SIG-M5 treated with dmso at 0.1 percent for 504 hours (cell line): ENCODE measurements around the gene CYSTM1.
"Not testable (repeated sequence)": the region's sequence is repeated elsewhere in the genome, so short reads cannot be mapped to it uniquely, and the experiment has no call there.

ENCODE experiments used
- DNase-seq: peaks from one replicate; lab custom pipeline; 2025; ENCODE audit not compliant: unreplicated experiment; lab: John Stamatoyannopoulos, UW

Gene CYSTM1

DNA sequence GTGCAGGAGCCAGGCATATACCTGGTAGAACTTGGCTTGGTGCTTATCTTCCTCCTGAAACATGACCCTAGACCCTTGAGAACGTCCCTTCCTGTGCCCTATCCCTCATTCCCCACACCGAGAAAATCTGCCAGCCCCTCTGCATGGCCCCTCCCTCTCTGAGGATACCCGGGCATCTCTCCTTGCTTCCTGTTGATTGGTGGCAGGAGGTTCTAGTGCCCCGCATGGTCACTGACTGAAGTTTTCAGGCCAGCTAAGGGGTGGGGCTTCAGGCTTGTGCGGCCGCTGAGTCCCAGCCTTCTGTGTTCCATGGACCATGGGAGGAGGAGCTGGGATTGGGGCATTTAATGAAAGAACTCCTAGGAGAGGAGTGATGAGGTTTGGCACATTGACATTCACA lies 26.5 kb upstream of the CYSTM1 start:
- DNase-seq: no peak

DNA sequence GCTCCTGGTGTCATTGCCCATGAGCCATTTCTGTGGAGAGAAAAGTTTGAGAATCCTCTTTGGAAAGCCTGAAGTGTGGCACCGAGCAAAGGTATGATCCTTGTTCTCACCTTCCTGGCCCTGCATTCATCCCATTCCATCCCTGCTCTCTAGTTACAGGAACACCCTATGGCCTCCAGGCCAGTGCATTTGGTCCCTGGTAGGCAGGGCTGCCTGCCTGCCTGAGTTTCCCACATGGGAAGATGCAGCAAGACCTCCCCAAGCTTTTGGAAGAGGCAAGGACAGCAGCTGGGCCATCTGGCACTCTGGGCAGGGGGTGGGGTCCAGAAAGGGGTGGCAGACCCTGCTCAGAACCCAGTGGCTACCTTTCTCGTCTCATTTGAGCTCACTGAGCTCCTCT lies 24.8 kb upstream of the CYSTM1 start:
- no peak for DNase-seq

DNA sequence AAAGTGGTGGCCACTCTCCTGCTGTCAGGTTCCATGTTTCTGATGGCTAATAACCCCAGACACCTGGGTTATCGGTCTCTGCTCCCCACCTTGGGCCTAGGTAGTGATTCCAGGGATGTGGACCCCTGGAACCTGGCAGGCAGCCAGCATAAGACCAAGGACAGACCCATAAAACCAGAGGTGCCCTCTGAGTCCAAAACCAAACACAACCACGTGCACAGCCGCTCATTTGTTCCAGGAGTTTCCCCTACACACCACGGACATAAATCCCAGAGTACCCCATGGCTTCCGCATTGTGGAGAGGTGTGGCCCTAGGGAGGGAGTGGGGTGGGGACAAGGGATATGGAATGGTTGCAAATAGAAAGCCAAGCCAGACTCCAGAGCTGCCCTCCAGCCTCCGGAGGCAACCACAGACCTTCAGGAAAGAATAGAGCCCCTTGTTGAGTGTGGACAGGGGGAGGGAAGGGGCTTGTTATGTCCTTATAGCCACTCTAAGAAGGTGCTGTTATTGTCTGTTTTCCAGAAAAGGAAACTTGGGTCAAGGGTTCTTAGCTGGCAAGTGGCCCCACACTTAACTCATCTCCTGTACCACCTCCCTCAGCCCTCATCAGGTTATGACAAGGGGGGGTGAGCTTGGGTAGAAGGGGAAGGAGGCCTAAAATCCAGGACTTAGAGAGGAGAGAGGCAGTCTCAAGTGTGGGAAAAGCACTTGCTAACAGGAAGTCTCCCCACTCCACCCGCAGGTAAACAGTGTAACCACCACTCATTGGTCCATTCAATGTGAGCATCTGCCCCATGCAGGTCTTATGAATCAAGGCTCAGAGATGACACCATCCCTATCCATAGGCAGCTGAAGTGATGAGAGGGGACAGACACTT lies 23.6 kb upstream of the CYSTM1 start:
- DNase-seq: no peak

DNA sequence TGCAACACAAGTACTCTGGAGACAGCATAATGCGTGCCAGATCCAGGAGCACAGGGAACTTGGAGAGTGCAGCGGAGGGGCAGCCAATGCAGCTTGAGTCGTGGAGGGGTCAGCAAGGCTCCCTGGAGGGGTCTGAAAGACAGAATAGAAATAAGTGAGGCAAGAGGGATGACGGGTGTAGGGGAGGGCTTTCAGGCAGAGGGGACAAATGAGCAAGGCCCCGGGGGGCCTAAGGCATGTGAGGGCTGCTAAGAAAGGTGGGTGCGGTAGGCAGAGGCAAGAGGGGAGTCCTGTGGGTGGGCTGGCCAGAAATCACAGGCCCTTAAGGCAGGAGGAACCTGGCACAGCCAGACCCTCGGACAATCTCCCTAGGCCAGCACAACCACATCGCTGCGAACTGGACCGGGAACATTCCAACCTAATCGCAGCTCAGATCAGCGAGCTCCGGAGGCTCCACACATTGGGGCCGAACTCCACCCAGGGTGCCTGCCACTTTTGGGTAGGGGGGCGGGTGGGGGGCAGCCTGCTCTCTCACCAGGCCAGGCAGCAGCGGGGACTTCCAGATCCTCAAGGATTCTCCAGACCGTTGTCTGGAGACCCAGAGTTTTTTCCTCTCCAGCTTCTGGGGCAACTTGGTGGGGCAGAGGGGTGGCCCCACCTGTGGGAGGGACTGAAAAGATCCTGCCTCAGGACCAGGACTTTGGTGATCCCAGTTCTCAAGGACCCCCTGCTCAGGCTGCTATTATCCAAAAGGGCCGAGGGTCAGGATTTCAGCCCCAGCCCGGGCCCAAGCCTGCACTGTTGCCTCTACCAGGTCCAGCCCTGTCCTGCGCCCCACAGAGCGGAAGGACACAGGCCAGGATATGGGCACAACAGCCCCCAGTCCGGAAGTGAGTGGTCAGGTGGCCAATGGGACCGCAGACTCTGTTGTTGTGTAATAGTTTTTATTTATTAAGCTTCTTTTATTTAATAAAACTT lies 22.7 kb upstream of the CYSTM1 start:
- DNase-seq: no peak

DNA sequence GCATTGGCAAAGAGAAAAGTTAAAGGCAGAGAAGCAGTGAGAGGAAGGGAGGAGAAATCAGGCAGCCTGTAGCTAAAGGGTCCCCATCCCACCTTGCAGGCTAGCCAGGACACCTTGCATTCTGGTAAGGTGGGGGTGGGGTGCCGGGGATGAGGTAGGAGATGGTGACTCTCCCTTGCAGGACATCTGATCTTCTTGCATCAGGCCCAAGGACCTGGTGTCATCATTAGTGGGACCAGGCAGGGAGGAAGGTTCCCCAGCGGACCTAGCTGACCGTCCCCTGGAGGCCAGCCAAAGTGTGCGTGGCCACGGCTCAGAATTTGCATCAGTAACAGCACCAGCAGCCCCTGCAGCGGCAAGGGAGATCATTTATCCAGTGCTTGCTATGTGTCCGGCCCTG lies 21.7 kb upstream of the CYSTM1 start:
- DNase-seq: no peak

DNA sequence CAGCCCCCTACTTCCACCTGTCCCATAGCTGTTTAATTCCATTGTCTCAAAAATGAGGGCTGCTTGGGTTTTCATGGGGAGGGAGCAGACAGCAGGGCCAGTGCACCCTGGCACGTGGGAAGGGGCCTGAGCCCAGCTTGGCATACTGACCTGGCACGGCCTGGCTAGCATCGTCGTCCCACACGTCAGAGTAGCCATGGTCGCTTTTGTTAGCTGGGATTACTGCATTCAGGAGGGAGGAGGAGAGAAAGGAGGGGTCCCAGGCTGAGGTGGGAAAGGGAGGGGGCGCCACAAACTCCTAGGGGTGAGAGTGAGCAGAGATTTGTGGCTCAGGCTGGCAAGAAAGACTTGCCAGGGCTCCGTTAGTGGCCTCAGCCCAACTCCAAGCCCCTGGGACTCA lies 21.1 kb upstream of the CYSTM1 start:
- no peak for DNase-seq

DNA sequence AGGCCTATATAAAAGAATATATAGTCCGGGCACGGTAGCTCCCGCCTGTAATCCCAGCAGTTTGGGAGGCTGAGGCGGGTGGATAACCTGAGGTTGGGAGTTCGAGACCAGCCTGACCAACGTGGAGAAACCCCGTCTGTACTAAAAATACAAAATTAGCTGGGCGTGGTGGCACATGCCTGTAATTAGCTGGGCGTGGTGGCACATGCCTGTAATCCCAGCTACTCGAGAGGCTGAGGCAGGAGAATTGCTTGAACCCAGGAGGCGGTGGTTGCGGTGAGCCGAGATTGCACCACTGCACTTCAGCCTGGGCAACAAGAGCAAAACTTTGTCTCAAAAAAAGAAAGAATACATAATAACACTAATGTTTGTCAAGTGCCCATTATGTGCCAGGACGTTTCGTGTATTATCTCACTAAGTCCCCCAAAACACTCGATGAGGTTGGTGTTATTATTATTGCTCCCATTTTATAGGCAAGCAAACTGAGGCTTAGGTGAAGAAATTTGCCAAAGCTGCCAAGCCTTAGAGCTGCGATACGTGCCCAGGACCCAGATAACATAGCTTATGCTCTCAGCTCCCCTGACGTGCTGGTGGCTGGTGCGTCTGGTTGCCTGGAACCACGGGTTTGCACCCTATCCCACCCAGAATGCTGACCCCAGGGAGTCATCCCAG lies 20.1 kb upstream of the CYSTM1 start:
- DNase-seq: not testable (repeated sequence)

DNA sequence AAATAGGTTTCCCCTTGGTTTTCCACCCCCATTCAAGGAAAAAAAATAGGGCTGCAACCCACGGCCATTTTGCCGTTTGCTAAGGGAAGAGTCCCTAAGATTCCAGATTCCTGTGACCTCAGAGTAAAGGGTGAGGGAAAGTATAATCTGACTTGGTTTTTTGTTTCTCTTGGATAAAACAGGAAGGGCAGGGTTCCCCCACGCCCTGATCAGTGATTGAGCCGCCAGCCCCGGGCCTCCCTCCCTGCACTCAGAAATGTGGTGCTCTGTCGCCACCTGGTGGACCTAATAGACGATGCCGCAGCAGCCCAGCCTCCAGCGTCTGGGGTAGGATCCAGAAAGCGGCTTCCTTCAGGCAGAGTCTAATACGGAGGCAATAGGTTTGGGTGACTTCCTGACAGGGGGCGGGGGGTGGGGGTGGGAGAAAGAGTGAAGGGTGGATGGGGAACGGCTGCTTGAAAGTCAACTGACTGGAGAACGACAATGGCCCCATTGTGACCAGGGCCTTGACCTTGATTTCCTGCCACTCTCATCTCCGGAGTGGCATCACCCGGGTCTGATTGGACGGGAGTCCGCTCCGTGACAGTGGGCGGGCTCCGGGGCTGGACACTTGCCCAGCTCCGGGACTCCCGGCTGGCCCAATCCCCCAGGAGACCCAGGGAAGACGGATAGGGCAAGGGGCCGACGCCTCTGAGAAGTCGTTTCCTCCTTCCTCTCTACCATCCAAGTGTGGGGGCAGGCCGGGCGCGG lies 17.8 kb upstream of the CYSTM1 start:
- peak; percentile 81 for DNase-seq

DNA sequence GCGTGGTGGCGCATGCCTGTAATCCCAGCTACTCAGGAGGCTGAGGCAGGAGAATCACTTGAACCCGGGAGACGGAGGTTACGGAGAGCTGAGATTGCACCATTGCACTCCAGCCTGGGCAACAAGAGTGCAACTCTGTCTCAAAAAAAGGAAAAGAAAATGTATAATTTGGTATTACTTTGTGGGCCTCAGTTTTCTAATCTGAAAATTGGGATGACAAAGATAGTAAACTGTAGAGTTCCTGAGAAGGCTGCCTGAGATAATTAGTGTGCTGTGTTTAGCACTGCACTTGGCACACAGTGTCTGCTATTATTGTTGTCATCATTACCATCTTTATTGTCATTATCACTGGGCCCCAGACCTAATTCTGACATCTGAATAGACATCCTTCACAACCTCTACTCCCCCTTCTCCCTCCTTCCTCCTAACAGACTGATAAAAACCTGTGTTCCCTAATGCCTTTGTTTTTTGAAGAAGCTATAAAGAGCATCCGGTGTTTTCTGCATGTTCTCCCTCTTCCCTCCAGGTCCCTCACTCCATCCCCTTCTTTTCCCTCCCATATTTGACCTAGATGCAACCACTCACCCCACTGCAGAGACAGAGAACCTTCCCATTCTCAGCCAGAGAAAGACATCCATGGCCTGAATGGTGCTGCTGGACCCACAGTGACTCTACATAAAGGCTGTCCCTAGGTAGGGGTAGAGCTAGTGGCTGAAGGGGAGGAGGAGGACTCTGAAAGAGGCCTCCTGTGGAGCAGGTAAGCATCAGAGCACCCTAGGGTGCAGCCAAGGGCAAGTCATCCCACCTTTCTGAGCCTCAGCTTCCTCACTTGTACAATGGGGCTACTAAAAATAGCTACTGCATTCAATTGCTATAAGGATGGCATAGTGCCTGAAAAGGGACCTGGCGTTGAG lies 15.7 kb upstream of the CYSTM1 start:
- no peak for DNase-seq

DNA sequence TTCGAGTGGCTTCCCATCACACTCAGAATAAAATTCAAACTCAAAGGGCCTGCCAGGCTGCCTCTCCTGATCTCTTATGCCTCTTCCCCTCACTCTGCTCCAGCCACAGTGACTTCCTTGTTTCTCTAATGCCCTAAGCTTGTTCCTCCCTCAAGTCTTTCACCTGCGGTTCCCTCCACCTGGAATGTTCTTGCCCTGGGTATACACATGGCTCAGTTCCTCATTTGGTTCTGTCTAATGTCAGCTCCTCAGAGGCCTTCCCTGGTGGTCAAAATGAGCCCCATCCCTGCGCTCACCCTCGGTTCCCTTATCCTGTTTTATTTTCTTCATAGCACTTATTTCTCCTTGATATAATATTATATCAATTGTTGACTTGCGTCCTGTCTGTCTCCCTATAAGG lies 12.7 kb upstream of the CYSTM1 start:
- DNase-seq: no peak

DNA sequence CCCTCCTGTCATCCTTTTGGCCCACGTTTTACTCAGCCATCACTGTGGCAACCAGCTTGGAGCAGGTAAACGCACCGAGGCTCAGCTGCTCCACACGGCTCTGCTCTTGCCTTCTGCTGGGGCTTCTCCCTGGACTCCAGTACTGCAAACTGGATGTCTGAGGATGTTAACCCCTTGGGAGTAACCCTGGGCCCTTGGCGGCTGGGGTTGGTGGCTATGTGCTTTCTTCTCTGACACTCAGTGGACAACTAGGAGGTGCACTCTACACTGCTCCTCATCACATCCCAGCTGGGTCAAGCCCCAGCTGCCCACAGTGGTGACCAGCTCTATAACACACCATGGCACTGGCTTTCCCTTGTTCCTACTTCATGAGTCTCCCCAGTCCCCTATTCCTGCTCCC lies 12.2 kb upstream of the CYSTM1 start:
- DNase-seq: no peak

DNA sequence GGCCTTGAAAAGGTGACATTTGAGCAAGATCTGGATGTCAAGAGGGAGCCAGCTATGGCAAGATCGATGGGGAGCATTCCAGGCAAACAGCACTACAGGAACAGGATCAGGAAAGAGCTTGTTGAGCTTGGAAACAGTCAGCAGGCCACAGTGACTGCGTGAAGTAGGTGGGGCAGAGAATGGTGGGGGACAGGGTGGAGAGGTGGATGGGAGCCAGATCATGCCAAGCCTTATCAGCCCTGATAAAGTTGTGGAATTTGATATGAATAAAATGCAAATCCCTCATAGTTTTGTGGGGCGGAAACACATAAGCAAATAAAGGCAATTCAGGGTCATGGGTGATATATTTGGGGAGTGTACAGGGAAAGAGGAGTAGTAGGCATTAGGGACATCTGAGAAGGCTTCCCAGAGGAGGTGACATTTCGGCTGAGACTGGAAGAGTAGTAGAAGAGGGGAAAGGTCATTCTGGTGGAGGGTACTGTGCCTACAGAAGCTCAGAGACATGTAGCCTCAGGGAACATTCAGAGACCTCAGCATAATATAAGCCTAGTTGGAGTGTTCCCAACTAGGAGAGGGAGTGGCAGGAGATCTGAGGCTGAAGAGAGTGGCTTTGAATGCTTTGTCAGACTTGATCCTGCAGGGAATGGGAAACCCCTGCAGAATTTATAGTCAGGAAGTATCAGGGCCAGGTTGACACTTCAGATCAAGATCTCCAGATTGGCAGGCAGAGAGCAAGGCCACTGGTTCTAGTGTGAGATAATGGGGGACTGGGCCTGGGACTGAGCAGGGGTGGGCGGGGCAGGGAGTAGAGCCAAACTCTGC lies 9.7 kb upstream of the CYSTM1 start:
- DNase-seq: no peak

DNA sequence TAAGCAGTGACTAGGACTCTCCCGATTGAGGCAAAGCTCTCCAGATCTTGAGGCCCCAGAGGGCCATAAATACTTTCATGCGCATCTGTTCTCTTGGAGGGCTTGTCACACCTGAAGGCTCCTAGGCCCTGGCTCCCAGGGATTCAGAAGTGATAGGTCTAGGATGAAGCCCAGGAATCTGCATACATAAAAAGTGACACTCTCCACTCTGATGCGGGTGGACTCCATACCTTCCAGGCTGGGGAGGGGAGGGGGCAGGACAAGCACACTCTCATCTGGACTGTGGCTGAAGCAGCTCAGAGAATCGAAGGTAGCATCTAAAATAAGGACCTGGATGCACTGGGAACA lies 9.1 kb upstream of the CYSTM1 start:
- DNase-seq: no peak

DNA sequence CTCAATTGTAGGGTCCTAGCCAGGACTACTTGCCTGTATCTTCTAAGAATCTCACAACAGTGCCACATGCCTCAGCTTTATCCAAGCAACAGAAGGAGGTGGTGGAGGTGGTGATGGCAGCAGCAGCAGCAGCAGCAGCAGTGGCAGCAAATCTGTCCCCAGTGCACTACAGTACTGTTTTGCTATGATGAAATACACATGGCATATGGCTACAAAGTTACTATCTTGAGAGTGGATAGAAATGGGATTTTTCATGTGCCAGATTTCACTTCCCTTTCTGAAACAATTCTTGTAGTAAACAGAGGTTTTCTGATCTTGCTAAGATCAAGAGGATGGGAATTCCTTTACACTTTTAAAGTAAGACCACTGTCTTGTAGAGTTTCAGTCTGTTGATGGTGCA lies 8.1 kb upstream of the CYSTM1 start:
- peak; percentile 66 for DNase-seq

DNA sequence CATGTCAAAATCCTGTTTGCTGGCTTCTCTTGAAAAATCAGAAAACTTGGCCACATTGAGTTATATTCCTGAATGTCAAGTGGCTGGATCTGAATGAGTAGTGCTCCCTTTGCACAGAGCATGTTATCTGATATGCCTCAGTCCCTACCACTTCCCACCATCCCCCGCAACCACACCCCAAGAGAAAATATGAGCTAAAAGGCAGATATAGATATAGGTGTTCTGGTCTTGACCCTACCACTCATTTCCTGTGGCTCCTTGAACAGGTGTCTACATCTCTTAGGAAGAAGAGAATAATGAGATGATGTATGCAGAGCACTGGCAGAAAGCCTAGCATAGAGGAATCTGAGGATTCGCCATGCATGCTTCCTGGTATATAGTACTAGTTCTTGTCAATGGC lies 6.6 kb upstream of the CYSTM1 start:
- DNase-seq: no peak

DNA sequence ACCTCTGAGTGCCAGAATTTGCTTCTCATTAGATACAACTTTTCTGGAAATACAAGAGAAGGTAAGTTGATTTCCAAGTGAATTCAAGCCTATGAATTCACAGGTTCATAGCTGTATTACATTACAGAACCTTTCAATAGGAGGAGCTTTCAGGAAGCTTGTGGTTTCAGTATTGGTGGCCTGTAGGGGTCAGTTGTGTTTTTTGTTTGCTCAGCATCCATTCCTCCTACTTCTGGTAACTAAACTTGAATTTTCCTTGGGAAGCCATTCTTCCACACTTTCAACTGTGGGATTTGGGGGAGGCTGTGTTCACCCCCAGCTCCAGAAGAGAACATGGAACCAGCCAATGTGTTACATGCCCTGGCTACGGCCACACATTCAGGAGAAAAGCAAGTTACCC lies 5.6 kb upstream of the CYSTM1 start:
- DNase-seq: peak; percentile 17

DNA sequence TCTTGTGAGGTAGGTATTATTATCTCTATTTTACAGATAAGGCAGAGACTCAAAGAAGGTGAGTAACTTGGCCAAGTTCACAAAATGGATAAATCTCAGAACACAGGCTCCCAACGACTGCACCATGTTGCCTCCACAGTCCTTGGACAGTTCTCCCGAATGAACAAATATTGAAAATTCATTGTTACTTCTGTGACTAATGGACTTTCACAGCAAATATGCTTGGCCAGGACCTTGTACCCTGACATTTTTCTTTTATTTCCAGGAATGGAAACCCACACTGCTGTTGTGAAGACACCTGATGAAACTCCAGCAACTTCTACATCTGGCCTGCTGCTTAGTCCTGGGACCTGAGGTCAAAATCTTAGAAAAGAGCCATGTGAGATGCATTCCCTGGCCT lies 2.5 kb upstream of the CYSTM1 start:
- DNase-seq: no peak

DNA sequence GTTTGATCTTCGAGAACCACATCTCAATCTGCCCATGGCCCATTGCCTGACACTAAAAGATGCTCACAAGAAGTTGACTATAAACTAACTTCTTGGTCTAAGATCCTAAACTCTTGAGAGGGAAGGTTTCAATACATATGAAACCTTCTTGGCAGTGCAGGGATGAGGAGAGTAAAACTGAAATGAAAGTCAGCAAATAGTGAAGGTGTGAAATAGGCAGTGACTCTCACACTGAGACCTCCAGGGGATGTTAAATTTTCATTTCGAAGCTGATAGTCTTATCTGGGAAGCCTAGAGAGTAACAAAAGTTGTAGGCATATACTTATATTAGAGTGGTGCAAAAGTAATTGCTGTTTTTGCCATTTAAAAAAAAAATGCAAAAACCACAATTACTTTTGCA lies 974 bp upstream of the CYSTM1 start:
- no peak for DNase-seq
